BE2C (cell line): Measurements from ENCODE around the gene CAMK1.

Source experiments
- DNase-seq: peaks from one replicate; pipeline ENCODE4 v3.0.0-alpha.2; 2020
- H3K27me3 ChIP-seq: fragments of 250-450 bp; sonication (Bioruptor Pico); 2 replicates; pipeline ENCODE4 v1.5.1; 2020; ENCODE audit warnings: mild to moderate bottlenecking
- H3K36me3 ChIP-seq: fragments of 250-450 bp; sonication (Bioruptor Pico); 2 replicates; pipeline ENCODE4 v1.5.1; 2020; ENCODE audit warnings: mild to moderate bottlenecking
- H3K4me1 ChIP-seq: fragments of 250-450 bp; sonication (Bioruptor Pico); 2 replicates; pipeline ENCODE4 v1.5.1; 2020
- H3K4me3 ChIP-seq: 2 replicates; pipeline ENCODE4 v1.5.1; 2011; ENCODE audit warnings: low read depth, low read length
- H3K9me3 ChIP-seq: fragments of 250-450 bp; sonication (Bioruptor Pico); 2 replicates; pipeline ENCODE4 v1.5.1; 2020
- CTCF ChIP-seq: IDR thresholded peaks from 2 replicates; pipeline ENCODE4 v1.5.1; 2012; ENCODE audit warnings: mild to moderate bottlenecking, low read depth, low read length

Gene CAMK1

GRCh38 chr3:9765865-9766264 lies 3.9 kb downstream of the CAMK1 start:
- H3K27me3 ChIP-seq: no peaks in the 10 kb centered on the region
- TF ChIP-seq CTCF: no peak
- peak; percentile 35 for DNase-seq

GRCh38 chr3:9762871-9763270 lies 6.9 kb downstream of the CAMK1 start:
- no peaks in the 10 kb centered on the region for H3K9me3 ChIP-seq
- no peak for TF ChIP-seq CTCF
- no peaks in the 10 kb centered on the region for H3K36me3 ChIP-seq

More at GRCh38 chr3:9765865-9766264, 3.9 kb downstream of the CAMK1 start:
- Histone ChIP-seq H3K36me3 (no peaks in the 10 kb centered on the region), H3K4me1 (no peaks in the 10 kb centered on the region), H3K9me3 (no peaks in the 10 kb centered on the region), H3K4me3 (no peak overlapping the region)

DNA sequence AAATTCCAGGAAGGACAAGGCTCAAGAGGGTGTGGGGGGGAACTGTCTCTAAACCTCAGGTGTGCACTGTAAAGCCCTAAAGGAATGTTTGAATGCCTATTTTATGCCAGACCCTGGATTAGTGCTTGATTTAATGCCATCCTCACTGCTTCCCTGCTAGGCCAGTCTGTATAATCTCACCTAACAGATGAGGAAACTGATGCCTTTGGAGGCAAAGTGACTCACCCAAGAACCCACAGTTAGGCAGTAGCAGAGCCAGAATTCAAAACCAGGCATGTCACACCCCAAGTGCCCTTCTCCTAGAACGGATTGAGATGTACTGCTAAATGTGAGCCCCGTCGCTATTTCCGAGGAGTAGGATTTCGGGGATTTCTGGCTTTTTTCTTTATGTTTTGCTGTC lies 7.8 kb downstream of the CAMK1 start:
- no peak for TF ChIP-seq CTCF
- no peak for DNase-seq
- Histone ChIP-seq H3K4me3 (no peak overlapping the region), H3K9me3 (no peaks in the 10 kb centered on the region), H3K36me3 (no peaks in the 10 kb centered on the region), H3K27me3 (no peaks in the 10 kb centered on the region), H3K4me1 (no peaks in the 10 kb centered on the region)

More at GRCh38 chr3:9762871-9763270, 6.9 kb downstream of the CAMK1 start:
- no peaks in the 10 kb centered on the region for H3K4me1 ChIP-seq
- H3K4me3 ChIP-seq: no peak overlapping the region
- H3K27me3 ChIP-seq: no peaks in the 10 kb centered on the region
- DNase-seq: no peak

DNA sequence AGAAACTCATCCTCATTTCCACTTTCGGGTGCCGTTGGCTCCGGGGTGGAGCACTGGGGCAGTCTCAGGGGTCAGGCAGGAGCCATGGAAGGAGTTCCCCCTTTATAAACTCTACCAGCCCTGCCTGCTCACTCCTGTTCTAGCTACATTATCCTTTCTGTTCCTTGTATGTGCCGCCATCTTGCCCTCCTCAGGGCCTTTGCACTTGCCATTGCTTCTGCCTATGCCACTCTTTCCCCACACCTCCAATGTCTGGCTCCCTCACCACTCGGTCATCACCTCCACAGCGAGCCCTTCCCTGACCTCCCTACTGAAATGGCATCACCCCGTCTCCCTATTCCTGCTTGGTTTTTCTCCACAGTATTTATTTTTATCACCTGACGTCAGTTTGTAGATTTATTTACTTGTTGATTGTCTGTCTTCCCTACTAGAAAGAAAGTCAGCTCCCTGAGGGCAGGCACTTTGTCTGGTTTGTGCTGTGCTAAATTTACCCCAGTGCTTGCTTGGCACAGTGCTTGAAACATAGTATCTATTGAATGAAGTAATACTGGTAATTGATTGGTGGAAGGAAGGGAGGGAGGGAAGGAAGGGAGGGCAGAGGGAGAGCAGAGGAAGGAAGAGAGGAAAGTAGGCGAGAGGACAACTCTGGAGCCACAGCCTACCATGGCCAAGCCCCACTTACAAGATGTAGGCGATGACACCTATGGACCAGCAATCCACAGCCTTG lies 8.8 kb downstream of the CAMK1 start:
- no peak for TF ChIP-seq CTCF

GRCh38 chr3:9757427-9757826 lies 12.3 kb downstream of the CAMK1 start:
- Histone ChIP-seq H3K4me3 (no peak overlapping the region), H3K4me1 (no peaks in the 10 kb centered on the region), H3K36me3 (no peaks in the 10 kb centered on the region), H3K9me3 (no peaks in the 10 kb centered on the region), H3K27me3 (no peaks in the 10 kb centered on the region)
- DNase-seq: no peak
- no peak for TF ChIP-seq CTCF

More for the DNA sequence above, 8.8 kb downstream of the CAMK1 start:
- Histone ChIP-seq H3K4me1 (no peaks in the 10 kb centered on the region), H3K4me3 (no peak overlapping the region), H3K36me3 (no peaks in the 10 kb centered on the region), H3K27me3 (no peaks in the 10 kb centered on the region), H3K9me3 (no peaks in the 10 kb centered on the region)
- no peak for DNase-seq

GRCh38 chr3:9754678-9755077 lies 15.1 kb downstream of the CAMK1 start:
- no peaks in the 10 kb centered on the region for H3K36me3 ChIP-seq
- no peak overlapping the region for H3K4me3 ChIP-seq
- no peak for DNase-seq
- no peaks in the 10 kb centered on the region for H3K9me3 ChIP-seq
- TF ChIP-seq CTCF: no peak
- H3K4me1 ChIP-seq: no peaks in the 10 kb centered on the region
- H3K27me3 ChIP-seq: no peaks in the 10 kb centered on the region
